A549 (cell line): Measurements from ENCODE around the gene CYP2C19. TPM values are rescaled to one million over a fixed set of nuclear protein-coding genes. Genes with fewer than 3 reads are reported as not detected.

Experiments used
- ATAC-seq, 2 experiments: fragments of 200-7000 bp in 1 of 2; fragments of >200 bp in 1 of 2; cut with Nextera tagmentation in 1 of 2; cut with Tn5 transposase in 1 of 2; 3 replicates each; pipeline versions ENCODE4 v1.8.0 to v1.9.1; 2018 to 2020; ENCODE audit warnings: mild to moderate bottlenecking in 1 of 2, moderate library complexity in 1 of 2
- CTCF ChIA-PET: fragments of 300-600 bp; sonication (Branson Sonifier 250); formaldehyde crosslinking; extraction: SDS; loops from one replicate; lab custom pipeline; 2021; ENCODE audit warnings: antibody characterized with exemption, inconsistent platforms; lab: Yijun Ruan, JAX
- POLR2A ChIA-PET: fragments of 350-600 bp; formaldehyde crosslinking; extraction: SDS; loops from one replicate; lab custom pipeline; 2021; ENCODE audit warnings: antibody characterized with exemption, inconsistent platforms; lab: Yijun Ruan, JAX
- DNase-seq, 2 experiments: peaks; one replicate each; pipeline versions ENCODE4 v3.0.0 to v3.0.0-alpha.2; 2011 to 2016; ENCODE audit warnings: low read depth in 1 of 2, low spot score in 1 of 2
- FAIRE-seq: peaks from 2 replicates; lab custom pipeline; 2011; peaks lifted over from hg19 to GRCh38; lab: Jason Lieb, UNC
- H3K27ac ChIP-seq, 2 experiments: fragments of >200 bp; sonication (Bioruptor Twin); formaldehyde crosslinking; 3 replicates each; pipeline ENCODE4 v1.5.1; 2016 to 2017
- H3K4me1 ChIP-seq: fragments of >200 bp; sonication (Bioruptor Twin); formaldehyde crosslinking; 3 replicates; pipeline ENCODE4 v1.6.1; 2016
- H3K4me2 ChIP-seq: fragments of >200 bp; sonication (Bioruptor Twin); formaldehyde crosslinking; 3 replicates; pipeline ENCODE4 v1.6.1; 2016
- H3K4me3 ChIP-seq: fragments of >200 bp; sonication (Bioruptor Twin); formaldehyde crosslinking; 3 replicates; pipeline ENCODE4 v1.5.1; 2016
- H3K9me3 ChIP-seq: fragments of >200 bp; sonication (Bioruptor Twin); formaldehyde crosslinking; 3 replicates; pipeline ENCODE4 v1.6.1; 2016
- BHLHE40 ChIP-seq: IDR thresholded peaks from 2 replicates; pipeline ENCODE4 v1.6.1; 2012; ENCODE audit warnings: low read depth, low read length, inconsistent platforms
- CBX2 ChIP-seq: fragments of 200-600 bp; sonication (generic); IDR thresholded peaks from 2 replicates; pipeline ENCODE4 v1.6.1; 2016; ENCODE audit warnings: low read depth, mild to moderate bottlenecking, borderline replicate concordance
- CTCF ChIP-seq: fragments of >200 bp; sonication (Bioruptor Twin); formaldehyde crosslinking; IDR thresholded peaks from 3 replicates; pipeline ENCODE4 v1.5.1; 2016
- EHF ChIP-seq: fragments of 250-450 bp; sonication (Bioruptor Pico); IDR thresholded peaks from 2 replicates; pipeline ENCODE4 v1.5.0; 2020; ENCODE audit warnings: mild to moderate bottlenecking
- EHMT2 ChIP-seq: fragments of 200-600 bp; sonication (generic); IDR thresholded peaks from 2 replicates; pipeline ENCODE4 v1.6.1; 2016; ENCODE audit warnings: antibody characterized with exemption, low read depth, mild to moderate bottlenecking, moderate library complexity
- ESRRA ChIP-seq: fragments of 150-350 bp; IDR thresholded peaks from 2 replicates; pipeline ENCODE4 v1.6.1; 2014; ENCODE audit warnings: mild to moderate bottlenecking, low read length, borderline replicate concordance
- FOSB ChIP-seq: fragments of 250-450 bp; sonication (Bioruptor Pico); IDR thresholded peaks from 2 replicates; pipeline ENCODE4 v1.5.0; 2020; ENCODE audit warnings: mild to moderate bottlenecking, moderate library complexity
- GATA3 ChIP-seq: IDR thresholded peaks from 2 replicates; pipeline ENCODE4 v1.6.1; 2012; ENCODE audit warnings: borderline replicate concordance
- HES2 ChIP-seq: fragments of >200 bp; sonication (Bioruptor Twin); formaldehyde crosslinking; IDR thresholded peaks from 2 replicates; pipeline ENCODE4 v1.6.1; 2016
- HOXA7 ChIP-seq: fragments of 250-450 bp; sonication (Bioruptor Pico); IDR thresholded peaks from 2 replicates; pipeline ENCODE4 v1.5.0; 2020; ENCODE audit warnings: mild to moderate bottlenecking, moderate library complexity
- HOXB13 ChIP-seq: fragments of 250-450 bp; sonication (Bioruptor Pico); IDR thresholded peaks from 2 replicates; pipeline ENCODE4 v1.5.0; 2020; ENCODE audit warnings: low read depth, mild to moderate bottlenecking, moderate library complexity
- KDM1A ChIP-seq: fragments of 200-600 bp; sonication (generic); IDR thresholded peaks from 2 replicates; pipeline ENCODE4 v1.6.1; 2016; ENCODE audit warnings: low read depth, mild to moderate bottlenecking
- KDM5A ChIP-seq: fragments of 200-600 bp; sonication (generic); IDR thresholded peaks from 2 replicates; pipeline ENCODE4 v1.6.1; 2016; ENCODE audit warnings: antibody characterized with exemption, mild to moderate bottlenecking
- MAFK ChIP-seq: fragments of 450-650 bp; IDR thresholded peaks from 2 replicates; pipeline ENCODE4 v1.6.1; 2014; ENCODE audit not compliant: partially characterized antibody
- MAZ ChIP-seq: fragments of 150-350 bp; IDR thresholded peaks from 2 replicates; pipeline ENCODE4 v1.6.1; 2014; ENCODE audit warnings: antibody characterized with exemption, low read depth, low read length, borderline replicate concordance
- NFE2L2 ChIP-seq: fragments of 150-350 bp; conservative IDR thresholded peaks from 2 replicates; pipeline ENCODE4 v1.6.1; 2014; ENCODE audit warnings: low read length
- NPAS2 ChIP-seq: fragments of 250-450 bp; sonication (Bioruptor Pico); IDR thresholded peaks from 2 replicates; pipeline ENCODE4 v1.8.0; 2022; ENCODE audit warnings: mild to moderate bottlenecking, moderate library complexity, borderline replicate concordance
- RCOR1 ChIP-seq: fragments of 150-350 bp; IDR thresholded peaks from 2 replicates; pipeline ENCODE4 v1.6.1; 2014; ENCODE audit warnings: antibody characterized with exemption, low read length, low read depth
- REST ChIP-seq: fragments of 200-600 bp; sonication (generic); IDR thresholded peaks from 2 replicates; pipeline ENCODE4 v1.6.1; 2016; ENCODE audit warnings: antibody characterized with exemption, mild to moderate bottlenecking, moderate library complexity
- RFX5 ChIP-seq: fragments of 450-650 bp; IDR thresholded peaks from 2 replicates; pipeline ENCODE4 v1.7.1; 2014; ENCODE audit warnings: antibody characterized with exemption, mild to moderate bottlenecking, moderate library complexity
- SMC3 ChIP-seq: fragments of >200 bp; sonication (Bioruptor Twin); formaldehyde crosslinking; IDR thresholded peaks from 3 replicates; pipeline ENCODE4 v1.6.1; 2018; ENCODE audit warnings: inconsistent platforms
- SREBF2 ChIP-seq: fragments of 450-650 bp; IDR thresholded peaks from 2 replicates; pipeline ENCODE4 v1.6.1; 2014; ENCODE audit warnings: mild to moderate bottlenecking, moderate library complexity
- TFCP2L1 ChIP-seq: fragments of 250-450 bp; sonication (Bioruptor Pico); IDR thresholded peaks from 2 replicates; pipeline ENCODE4 v1.5.0; 2021; ENCODE audit warnings: mild to moderate bottlenecking
- TP53 ChIP-seq: fragments of 250-450 bp; sonication (Bioruptor Pico); IDR thresholded peaks from 2 replicates; pipeline ENCODE4 v1.5.0; 2021; ENCODE audit warnings: mild to moderate bottlenecking, moderate library complexity
- ZFP36 ChIP-seq: fragments of 450-650 bp; IDR thresholded peaks from 2 replicates; pipeline ENCODE4 v1.6.1; 2014; ENCODE audit warnings: borderline replicate concordance; ENCODE audit not compliant: partially characterized antibody
- ZSCAN20 ChIP-seq: fragments of 250-450 bp; sonication (Bioruptor Pico); IDR thresholded peaks from 2 replicates; pipeline ENCODE4 v1.8.0; 2022; ENCODE audit warnings: mild to moderate bottlenecking, moderate library complexity
- WGBS: methylation state at CpG from one replicate; pipeline ENCODE4 v1.1.6; 2017; ENCODE audit errors: missing lambda C conversion rate; 5-methylcytosine and 5-hydroxymethylcytosine counted together
- polyA plus RNA-seq, 4 experiments: library from polyadenylated mRNA; depleted of rRNA in 3 of 4; stranded (reverse); fragments of >200 nt; fragmentation: RNase III in 1 of 4; extraction: RNeasy Plus Mini Kit Qiagen cat#74134 plus additional on column Dnase treatment in 1 of 4; gene quantifications; 2 replicates in 3 of 4; 3 replicates in 1 of 4; pipeline ENCODE4 v1.2.3, GENCODE V29; 2011 to 2017
- TF ChIP-seq, protein P1 (sequence below): IDR thresholded peaks from 2 replicates; pipeline ENCODE4 v1.6.1; 2012; ENCODE audit warnings: low read depth, borderline replicate concordance
- TF ChIP-seq, protein P2 (sequence below): fragments of 250-450 bp; sonication (Bioruptor Pico); IDR thresholded peaks from 2 replicates; pipeline ENCODE4 v1.5.0; 2020; ENCODE audit warnings: low read depth, mild to moderate bottlenecking, moderate library complexity
- TF ChIP-seq, protein P3 (sequence below): IDR thresholded peaks from 2 replicates; pipeline ENCODE4 v1.6.1; 2012
- TF ChIP-seq, protein P4 (sequence below): fragments of 450-650 bp; IDR thresholded peaks from 2 replicates; pipeline ENCODE4 v1.6.1; 2014; ENCODE audit warnings: antibody characterized with exemption

Gene CYP2C19
- polyA plus RNA-seq, 2 of the 4 experiments (the other 2 are of a cell fraction), result not detected

DNA sequence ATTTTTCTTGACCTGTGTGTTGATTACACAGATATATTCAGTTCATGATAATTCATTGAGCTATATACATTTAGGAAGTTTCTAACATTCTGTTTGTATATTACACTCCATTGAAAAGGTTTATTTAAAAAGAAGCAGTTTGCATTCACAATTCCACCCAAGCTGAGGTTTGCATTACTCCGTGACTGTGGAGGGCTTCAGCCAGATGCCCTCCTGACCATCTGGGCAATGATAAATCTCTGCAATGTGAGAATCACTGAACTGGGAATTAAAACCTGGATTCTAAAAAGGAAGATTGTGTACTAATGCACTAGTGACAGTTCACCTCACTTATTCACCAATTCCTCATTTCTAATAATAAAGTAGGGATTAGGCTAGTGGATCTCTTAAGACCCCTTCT lies 139.6 kb downstream of the CYP2C19 start:
- FAIRE-seq, result no peak
- TF ChIP-seq FOSB (no peak), NFE2L2 (no peak), SREBF2 (no peak), TFCP2L1 (no peak), MAFK (no peak), SMC3 (no peak), KDM5A (no peak), HOXA7 (CRISPR knock-in tag) (no peak), BHLHE40 (no peak)
- TF ChIP-seq, protein P1, sequence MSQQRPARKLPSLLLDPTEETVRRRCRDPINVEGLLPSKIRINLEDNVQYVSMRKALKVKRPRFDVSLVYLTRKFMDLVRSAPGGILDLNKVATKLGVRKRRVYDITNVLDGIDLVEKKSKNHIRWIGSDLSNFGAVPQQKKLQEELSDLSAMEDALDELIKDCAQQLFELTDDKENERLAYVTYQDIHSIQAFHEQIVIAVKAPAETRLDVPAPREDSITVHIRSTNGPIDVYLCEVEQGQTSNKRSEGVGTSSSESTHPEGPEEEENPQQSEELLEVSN, result no peak
- TF ChIP-seq, protein P2, sequence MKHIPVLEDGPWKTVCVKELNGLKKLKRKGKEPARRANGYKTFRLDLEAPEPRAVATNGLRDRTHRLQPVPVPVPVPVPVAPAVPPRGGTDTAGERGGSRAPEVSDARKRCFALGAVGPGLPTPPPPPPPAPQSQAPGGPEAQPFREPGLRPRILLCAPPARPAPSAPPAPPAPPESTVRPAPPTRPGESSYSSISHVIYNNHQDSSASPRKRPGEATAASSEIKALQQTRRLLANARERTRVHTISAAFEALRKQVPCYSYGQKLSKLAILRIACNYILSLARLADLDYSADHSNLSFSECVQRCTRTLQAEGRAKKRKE (CRISPR knock-in tag), result no peak
- TF ChIP-seq, protein P3, sequence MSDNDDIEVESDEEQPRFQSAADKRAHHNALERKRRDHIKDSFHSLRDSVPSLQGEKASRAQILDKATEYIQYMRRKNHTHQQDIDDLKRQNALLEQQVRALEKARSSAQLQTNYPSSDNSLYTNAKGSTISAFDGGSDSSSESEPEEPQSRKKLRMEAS, result no peak
- TF ChIP-seq, all 56 proteins: peak for 0
- H3K4me1 ChIP-seq, result peaks cover 37% of the 10 kb centered on the region
- CTCF ChIA-PET, result no interaction called here
- DNase-seq, result no peak
- POLR2A ChIA-PET, result interaction anchor here (0.6 kb wide), 1 partner anchor 333 kb away, joined by 5 read pairs; no protein-coding TSS in a partner anchor
- no peak overlapping the region for H3K4me3 ChIP-seq
- peaks cover 16% of the 10 kb centered on the region; the same call in 2 of the 3 replicates for H3K9me3 ChIP-seq
- WGBS, result 41% methylated on average over 1 of the region's 1 CpG
- ATAC-seq, result peak; percentile 51; a peak in 4 of 6 replicates
- H3K4me2 ChIP-seq, result peak overlapping the region; percentile 73
- H3K27ac ChIP-seq, result peak overlapping the region; percentile 84 to 88

DNA sequence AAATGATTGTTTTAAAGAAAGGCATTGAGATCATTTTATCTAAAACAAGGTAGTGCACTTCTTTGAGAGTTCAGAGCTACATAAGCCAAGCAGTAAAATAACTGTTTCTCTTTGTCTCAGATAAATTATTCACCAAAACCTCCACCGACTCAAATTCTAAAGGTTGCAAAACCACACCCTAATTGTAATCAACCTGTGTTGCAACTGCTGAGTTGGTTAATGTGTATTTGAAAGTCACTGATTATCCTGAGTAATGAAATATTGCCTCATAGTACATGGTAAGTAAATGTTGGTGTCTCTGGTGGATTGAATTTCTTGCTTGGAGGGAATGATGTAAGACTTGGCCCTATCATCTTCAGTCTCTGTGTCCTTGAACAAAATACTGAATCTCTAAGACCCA lies 140.1 kb downstream of the CYP2C19 start:
- ChIA-PET CTCF (no interaction called here), POLR2A (interaction anchor here (0.6 kb wide), 1 partner anchor 333 kb away, joined by 5 read pairs; no protein-coding TSS in a partner anchor)
- Histone ChIP-seq H3K27ac (peak overlapping the region; percentile 84 to 88), H3K4me1 (peaks cover 37% of the 10 kb centered on the region), H3K9me3 (peaks cover 21% of the 10 kb centered on the region; the same call in 2 of the 3 replicates), H3K4me3 (no peak overlapping the region), H3K4me2 (peak overlapping the region; percentile 73)
- DNase-seq (peak in 1 of 2 experiments; percentile 89), ATAC-seq (peak; percentile 86 to 98), FAIRE-seq (peak; percentile 96)
- 0% methylated on average over 1 of the region's 1 CpG for whole genome bisulfite sequencing
- TF ChIP-seq KDM5A (no peak), TP53 (CRISPR knock-in tag) (no peak), ZFP36 (no peak), HOXB13 (CRISPR knock-in tag) (no peak), MAFK (peak; percentile 32), EHMT2 (no peak), GATA3 (peak; percentile 77), CTCF (no peak), CBX2 (no peak), ESRRA (no peak), HES2 (peak; percentile 99), SREBF2 (no peak), RCOR1 (no peak), ZSCAN20 (no peak), MAZ (no peak), KDM1A (no peak), EHF (no peak), FOSB (no peak), REST (no peak), NPAS2 (no peak), RFX5 (no peak)
- TF ChIP-seq, protein P3, result no peak
- TF ChIP-seq, protein P4, sequence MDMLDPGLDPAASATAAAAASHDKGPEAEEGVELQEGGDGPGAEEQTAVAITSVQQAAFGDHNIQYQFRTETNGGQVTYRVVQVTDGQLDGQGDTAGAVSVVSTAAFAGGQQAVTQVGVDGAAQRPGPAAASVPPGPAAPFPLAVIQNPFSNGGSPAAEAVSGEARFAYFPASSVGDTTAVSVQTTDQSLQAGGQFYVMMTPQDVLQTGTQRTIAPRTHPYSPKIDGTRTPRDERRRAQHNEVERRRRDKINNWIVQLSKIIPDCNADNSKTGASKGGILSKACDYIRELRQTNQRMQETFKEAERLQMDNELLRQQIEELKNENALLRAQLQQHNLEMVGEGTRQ, result no peak
